HL-60 (cell line): ENCODE data around the gene RDX.
A peak's percentile ranks its signal among the peaks of the same experiment; 100 is the strongest.

ENCODE experiments used
- DNase-seq, 2 experiments: peaks; one replicate each; pipeline ENCODE4 v3.0.0-alpha.2; 2010 to 2020; ENCODE audit warnings: low read depth in 1 of 2, low spot score in 1 of 2
- H3K27ac ChIP-seq: fragments of 250-450 bp; sonication (Bioruptor Pico); replicated peaks from 2 replicates; pipeline ENCODE4 v1.5.1; 2020; ENCODE audit warnings: mild to moderate bottlenecking, moderate library complexity
- H3K27me3 ChIP-seq: fragments of 250-450 bp; sonication (Bioruptor Pico); 2 replicates; pipeline ENCODE4 v1.5.1; 2021; ENCODE audit warnings: mild to moderate bottlenecking, moderate library complexity; ENCODE audit not compliant: insufficient read depth, poor library complexity, severe bottlenecking
- H3K4me3 ChIP-seq: replicated peaks from 2 replicates; pipeline ENCODE4 v1.5.1; 2011; ENCODE audit warnings: mild to moderate bottlenecking, control low read depth, low read length; ENCODE audit not compliant: insufficient read depth
- CTCF ChIP-seq: IDR thresholded peaks from one replicate; pipeline ENCODE4 v1.5.1; 2011; ENCODE audit warnings: low read length, control low read depth, inconsistent platforms; ENCODE audit not compliant: insufficient read depth
- GABPA ChIP-seq: IDR thresholded peaks from 2 replicates; pipeline ENCODE4 v1.6.1; 2012; ENCODE audit warnings: low read depth
- POLR2AphosphoS5 ChIP-seq: IDR thresholded peaks from 2 replicates; pipeline ENCODE4 v1.6.1; 2012; ENCODE audit warnings: low read depth
- REST ChIP-seq: IDR thresholded peaks from 2 replicates; pipeline ENCODE4 v1.6.1; 2012; ENCODE audit warnings: low read depth; ENCODE audit not compliant: insufficient replicate concordance
- SPI1 ChIP-seq: IDR thresholded peaks from 2 replicates; pipeline ENCODE4 v1.6.1; 2012; ENCODE audit warnings: low read depth, mild to moderate bottlenecking, borderline replicate concordance

RDX gene

GRCh38 chr11:110323786-110324185 is 27.4 kb upstream of the RDX start:
- TF ChIP-seq SPI1: no peak
- TF ChIP-seq CTCF: no peak
- TF ChIP-seq REST: no peak
- TF ChIP-seq POLR2AphosphoS5: no peak
- no peak for TF ChIP-seq GABPA
- Histone ChIP-seq H3K4me3 (no peak overlapping the region), H3K27ac (no peak overlapping the region), H3K27me3 (no peaks in the 10 kb centered on the region)
- DNase-seq: no peak

- H3K4me3 ChIP-seq: no peak overlapping the region
- no peak for DNase-seq
- no peak overlapping the region for H3K27ac ChIP-seq
- TF ChIP-seq POLR2AphosphoS5 (no peak), GABPA (no peak), SPI1 (no peak), CTCF (no peak), REST (no peak)
- no peaks in the 10 kb centered on the region for H3K27me3 ChIP-seq
Observed at GRCh38 chr11:110319501-110319900, 23.1 kb upstream of the RDX start.

DNA sequence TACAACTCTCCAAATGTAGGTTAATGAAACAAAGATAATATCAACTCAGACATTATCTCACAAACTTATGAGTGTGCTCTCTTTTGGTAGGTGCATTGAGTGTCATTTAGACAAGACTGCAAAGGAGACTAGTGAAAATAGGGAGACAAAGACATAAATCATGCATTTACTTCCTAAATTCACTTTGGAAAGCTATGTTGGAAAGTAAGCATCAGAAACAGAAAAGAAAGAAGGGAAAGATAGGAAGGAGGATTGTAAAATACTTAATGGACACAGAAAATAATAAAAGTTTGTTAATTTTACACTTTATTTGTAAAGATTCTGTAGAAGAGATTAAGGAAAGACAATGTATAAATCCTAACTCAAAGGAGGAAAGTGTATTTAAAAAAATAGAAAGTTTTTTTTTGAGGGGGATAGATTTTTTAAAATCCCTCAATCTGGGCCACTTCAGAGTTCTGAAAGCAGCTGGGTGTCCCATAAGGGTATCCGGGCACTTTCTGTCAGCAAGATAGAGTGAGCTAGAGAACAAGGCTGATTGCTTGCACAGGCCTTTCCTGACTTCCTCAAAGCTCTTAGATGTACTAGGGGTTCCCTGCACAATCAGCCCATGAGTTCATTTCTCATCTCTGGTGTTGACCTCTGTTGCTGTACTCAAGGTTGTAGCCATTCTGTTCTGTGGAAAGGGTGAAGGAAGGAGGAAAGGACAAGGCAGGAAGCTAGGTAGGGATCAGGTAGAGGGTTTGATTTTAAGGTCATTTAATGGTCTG is 22.4 kb upstream of the RDX start:
- Histone ChIP-seq H3K27me3 (no peaks in the 10 kb centered on the region), H3K27ac (no peak overlapping the region), H3K4me3 (no peak overlapping the region)
- DNase-seq: no peak
- TF ChIP-seq POLR2AphosphoS5 (no peak), SPI1 (peak; percentile 43; the same call in 1 of the 2 replicates)

GRCh38 chr11:110317516-110317932 is 21.1 kb upstream of the RDX start:
- DNase-seq: no peak
- no peak overlapping the region for H3K27ac ChIP-seq
- H3K4me3 ChIP-seq: no peak overlapping the region
- H3K27me3 ChIP-seq: no peaks in the 10 kb centered on the region
- no peak for TF ChIP-seq CTCF
- TF ChIP-seq POLR2AphosphoS5: no peak
- no peak for TF ChIP-seq GABPA
- no peak for TF ChIP-seq REST
- TF ChIP-seq SPI1: no peak
